Heart left ventricle (tissue), 16 donors: ENCODE measurements around the gene ZBTB45. TPM values are rescaled to one million over a fixed set of nuclear protein-coding genes. Genes with fewer than 3 reads are reported as not detected.

ENCODE experiments used
- ATAC-seq, 4 donors: fragments of 200-7000 bp; cut with Tn5 transposase; one replicate each; pipeline ENCODE4 v1.9.1; 2020 to 2022; ENCODE audit warnings: moderate library complexity in 4 of 4, mild to moderate bottlenecking in 3 of 4, moderate number of reproducible peaks in 1 of 4
- DNase-seq, 5 donors: peaks; one replicate each; pipeline ENCODE4 v3.0.0-alpha.2; 2020
- H3K27ac ChIP-seq, 12 donors: fragments of 200-600 bp; sonication (generic) in 4 of 12; one replicate each; pipeline versions ENCODE4 v1.5.0 to v1.8.0; 2016 to 2022; ENCODE audit warnings: mild to moderate bottlenecking in 2 of 12
- H3K27me3 ChIP-seq, 9 donors: fragments of 200-600 bp; sonication (generic) in 2 of 9; one replicate each; pipeline versions ENCODE4 v1.5.1 to v1.8.0; 2016 to 2022; ENCODE audit warnings: mild to moderate bottlenecking in 3 of 9
- H3K36me3 ChIP-seq, 9 donors: fragments of 200-600 bp; sonication (generic) in 2 of 9; one replicate each; pipeline versions ENCODE4 v1.5.0 to v1.8.0; 2018 to 2022; ENCODE audit warnings: mild to moderate bottlenecking in 2 of 9
- H3K4me1 ChIP-seq, 12 donors: fragments of 200-600 bp; sonication (generic) in 4 of 12; one replicate each; pipeline versions ENCODE4 v1.5.0 to v1.8.0; 2016 to 2022; ENCODE audit warnings: mild to moderate bottlenecking in 3 of 12
- H3K4me3 ChIP-seq, 12 donors: fragments of 200-600 bp; sonication (generic) in 4 of 12; one replicate each; pipeline versions ENCODE4 v1.5.0 to v1.8.0; 2017 to 2022; ENCODE audit warnings: mild to moderate bottlenecking in 9 of 12, moderate library complexity in 4 of 12
- H3K9me3 ChIP-seq, 12 donors: fragments of 200-600 bp; sonication (generic) in 4 of 12; one replicate each; pipeline versions ENCODE4 v1.5.0 to v1.8.0; 2016 to 2022; ENCODE audit warnings: mild to moderate bottlenecking in 1 of 12
- CTCF ChIP-seq, 12 donors: fragments of 200-600 bp; sonication (generic) in 4 of 12; IDR thresholded peaks; one replicate each; pipeline versions ENCODE4 v1.5.0 to v1.8.0; 2018 to 2022; ENCODE audit warnings: antibody characterized with exemption in 12 of 12, mild to moderate bottlenecking in 5 of 12
- POLR2A ChIP-seq, 2 donors: fragments of 450-650 bp; IDR thresholded peaks; one replicate each; pipeline ENCODE4 v1.6.1; 2017; ENCODE audit warnings: antibody characterized with exemption in 2 of 2, mild to moderate bottlenecking in 2 of 2, moderate library complexity in 2 of 2
- WGBS, 4 donors: extraction: QIAGEN DNeasy Blood & Tissue Kit in 2 of 4; methylation state at CpG; one replicate each; pipeline versions ENCODE4 v1.1.5 to v1.1.7; 2013 to 2018; 5-methylcytosine and 5-hydroxymethylcytosine counted together
- intact Hi-C, 10 donors: fragments of 100-400 bp; cut with DNase I; formaldehyde crosslinking; loops; one replicate each; pipeline versions ENCODE4 v1.11.1 to v1.14.2; 2022
- polyA plus RNA-seq, 2 donors: library from polyadenylated mRNA; stranded (reverse); fragments of 200-250 nt; gene quantifications; one replicate each; pipeline ENCODE4 v1.2.3, GENCODE V29; 2013
- total RNA-seq, 9 donors: library from RNA; depleted of rRNA in 2 of 9; stranded (reverse); fragments of >200 nt in 2 of 9; fragmentation: NEBNext Ultra II Directional in 3 of 9; extraction: Animal tissue kit (Norgen Biotek cat#: 25700) in 3 of 9; gene quantifications; one replicate each; pipeline versions ENCODE4 v1.1.0 to v1.2.4, GENCODE V29; 2016 to 2023
- donor health status: ischemic (EF 13 %, LVEDD 7.1; RV severe dilation, severe dysfunction).
- donor health status: healthy with polysubstance abuse.
- donor health status: DM: no; HTN: yes; CAD: no.
- donor health status: DM: no; HTN: no; CAD: no.
- donor health status: ischemic (EF 25% LVEDD 6.9; RV normal size, moderate dysfunction).
- donor health status: ischemic (EF 25% LVEDD 5.7; RV mildly dilated, moderate dysfunction).
- donor health status: healthy.
- donor health status: DM: yes; HTN: yes; CAD: no.
- donor health status: ischemic (EF 35%, LVEDD 5.7; RV mildly dilated, moderate dysfunction).
- donor health status: nonischemic (EF 11% LVEDD 7.7; RV severe dilation, severe dysfunction).
- donor health status: DM: yes; HTN: yes; CAD: no.
- donor health status: PGD.
- donor health status: ischemic (EF 29% LVEDD 5.4; RV normal size, mild dysfunction).
- donor health status: nonischemic (EF 23%, LVEDD 6.1; RV moderate dilation, normal function).

ZBTB45 gene
- total and polyA plus RNA-seq, 11 donors, result 6.9 to 13.4 (median 10.4) TPM

- Histone ChIP-seq H3K36me3 (no peaks in the 10 kb centered on the region), H3K4me1 (peaks cover 0 to 27% (median 22%) of the 10 kb centered on the region in 12 donors), H3K9me3 (no peaks in the 10 kb centered on the region), H3K27ac (peak overlapping the region in 2 of 12 donors; percentile 85), H3K4me3 (peak overlapping the region in 10 of 12 donors; percentile 49 to 79 (median 66)), H3K27me3 (no peaks in the 10 kb centered on the region)
- intact Hi-C loops, result no loop called here
- DNase-seq, result no peak
- no peak for ATAC-seq
- 67 to 96% (median 93%) methylated on average over 2 to 14 of the region's 14 CpGs for WGBS, 4 donors
- no peak for TF ChIP-seq CTCF (IDR thresholded peaks at IDR 0.05)
- TF ChIP-seq POLR2A (IDR thresholded peaks at IDR 0.05), result no peak
These were observed 19.4 kb downstream of the ZBTB45 start for GRCh38 chr19:58500242-58500641.

GRCh38 chr19:58499021-58499927, 20.3 kb downstream of the ZBTB45 start:
- TF ChIP-seq POLR2A (IDR thresholded peaks at IDR 0.05), result peak in 1 of 2 donors; percentile 65
- TF ChIP-seq CTCF (IDR thresholded peaks at IDR 0.05), result peak in 6 of 12 donors; percentile 8 to 42 (median 26)
- WGBS, 4 donors, result 1 to 12% (median 2%) methylated on average over 5 to 60 of the region's 60 CpGs
- peak; percentile 97 to 99 (median 98) for ATAC-seq
- no peaks in the 10 kb centered on the region for H3K36me3 ChIP-seq
- H3K4me3 ChIP-seq, result peak overlapping the region; percentile 13 to 79 (median 62)
- peak; percentile 99 to 100 (median 100) for DNase-seq
- no peaks in the 10 kb centered on the region for H3K27me3 ChIP-seq
- no peaks in the 10 kb centered on the region for H3K9me3 ChIP-seq
- peak overlapping the region; percentile 30 to 88 (median 82) for H3K27ac ChIP-seq
- intact Hi-C loops, result loop anchor here in 2 of 10 donors (1.0 kb wide), 1 partner anchor 23 kb away; the partner anchor contains the start of gene ZNF446 (in 2 of the 2)
- peaks cover 0 to 27% (median 22%) of the 10 kb centered on the region in 12 donors for H3K4me1 ChIP-seq

GRCh38 chr19:58498316-58499020, 21.1 kb downstream of the ZBTB45 start:
- peak in 3 of 4 donors; percentile 1 to 2 (median 1) for ATAC-seq
- Histone ChIP-seq H3K4me1 (peaks cover 0 to 27% (median 22%) of the 10 kb centered on the region in 12 donors), H3K27ac (peak overlapping the region in 8 of 12 donors; percentile 17 to 85 (median 69)), H3K4me3 (peak overlapping the region in 11 of 12 donors; percentile 3 to 79 (median 64)), H3K27me3 (no peaks in the 10 kb centered on the region), H3K36me3 (no peaks in the 10 kb centered on the region), H3K9me3 (no peaks in the 10 kb centered on the region)
- TF ChIP-seq POLR2A (IDR thresholded peaks at IDR 0.05), result no peak
- TF ChIP-seq CTCF (IDR thresholded peaks at IDR 0.05), result no peak
- intact Hi-C loops, result loop anchor here in 2 of 10 donors (1.0 kb wide), 1 partner anchor 22 kb away; the partner anchor contains the start of gene ZNF446 (in 2 of the 2)
- 52 to 66% (median 63%) methylated on average over 15 to 22 of the region's 22 CpGs for WGBS, 4 donors
- DNase-seq, result peak in 1 of 5 donors; percentile 47
